Stimulated activated CD8-positive, alpha-beta memory T cell treated with anti-CD3 and anti-CD28 coated beads, Interleukin-7, amount 100 ng/mL, for 4 hours (primary cell): ENCODE data around the gene ZNF91.
"Not testable (repeated sequence)": the region's sequence is repeated elsewhere in the genome, so short reads cannot be mapped to it uniquely, and the experiment has no call there.

ENCODE experiments used
- DNase-seq, 2 donors: peaks; one replicate each; pipeline ENCODE4 v3.0.0-alpha.2; 2020; ENCODE audit warnings: low read depth in 2 of 2

The ZNF91 gene

DNA sequence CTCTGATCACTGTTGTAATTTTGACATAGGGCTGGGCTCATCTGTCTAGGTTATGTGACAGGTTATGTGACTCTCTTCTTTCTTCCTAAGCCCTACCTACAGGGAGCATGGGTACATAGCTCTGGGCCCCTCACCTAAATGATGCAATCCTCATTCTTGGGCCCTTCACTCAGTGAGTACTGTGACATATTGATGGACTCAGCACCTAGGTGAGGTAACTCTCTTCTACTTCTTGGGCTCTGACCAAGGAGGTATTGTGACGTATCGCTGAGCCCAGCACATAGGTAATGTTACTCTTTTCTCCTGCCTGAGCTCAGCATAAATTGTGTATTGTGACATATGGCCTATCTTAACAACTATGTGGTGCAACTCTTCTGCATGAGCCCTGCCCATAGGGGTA lies 76.3 kb downstream of the ZNF91 start:
- not testable (repeated sequence) for DNase-seq

DNA sequence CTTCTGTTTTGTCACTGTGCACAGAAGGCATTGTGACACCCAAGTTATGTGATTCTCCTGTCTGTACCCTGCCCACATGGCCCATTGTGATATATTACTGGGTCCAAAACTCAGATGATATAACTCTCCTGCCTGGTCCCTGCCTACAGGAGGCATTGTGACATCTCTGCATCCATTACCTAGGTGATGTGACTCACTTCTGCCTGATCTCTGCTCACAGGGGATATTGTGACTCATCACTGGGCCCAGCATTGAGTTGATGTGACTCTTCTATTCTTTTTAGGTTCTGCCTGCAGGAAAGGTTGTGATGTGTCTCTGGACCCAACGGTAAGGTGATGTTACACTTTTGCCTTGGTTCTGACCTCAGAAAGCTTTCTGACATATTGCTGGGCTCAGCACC lies 77.1 kb downstream of the ZNF91 start:
- DNase-seq: no peak

DNA sequence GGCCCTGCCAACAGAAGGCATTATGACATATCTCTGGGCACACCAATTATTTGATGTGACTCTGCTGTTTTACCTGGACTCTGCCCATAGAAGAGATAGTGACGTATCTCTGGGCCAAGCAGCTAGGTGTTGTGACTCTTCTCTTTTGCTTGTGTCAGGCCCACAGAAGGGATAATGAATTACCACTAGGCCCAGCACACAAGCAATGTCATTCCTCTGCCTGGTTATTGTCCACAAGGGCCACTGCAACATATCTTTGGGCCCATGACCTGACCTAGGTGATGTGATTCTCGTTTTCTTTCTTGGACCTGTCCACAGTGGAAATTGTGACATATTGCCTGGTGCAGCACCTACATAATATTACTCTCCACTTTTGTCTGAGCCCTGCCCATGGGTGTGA lies 80.0 kb downstream of the ZNF91 start:
- no peak for DNase-seq

DNA sequence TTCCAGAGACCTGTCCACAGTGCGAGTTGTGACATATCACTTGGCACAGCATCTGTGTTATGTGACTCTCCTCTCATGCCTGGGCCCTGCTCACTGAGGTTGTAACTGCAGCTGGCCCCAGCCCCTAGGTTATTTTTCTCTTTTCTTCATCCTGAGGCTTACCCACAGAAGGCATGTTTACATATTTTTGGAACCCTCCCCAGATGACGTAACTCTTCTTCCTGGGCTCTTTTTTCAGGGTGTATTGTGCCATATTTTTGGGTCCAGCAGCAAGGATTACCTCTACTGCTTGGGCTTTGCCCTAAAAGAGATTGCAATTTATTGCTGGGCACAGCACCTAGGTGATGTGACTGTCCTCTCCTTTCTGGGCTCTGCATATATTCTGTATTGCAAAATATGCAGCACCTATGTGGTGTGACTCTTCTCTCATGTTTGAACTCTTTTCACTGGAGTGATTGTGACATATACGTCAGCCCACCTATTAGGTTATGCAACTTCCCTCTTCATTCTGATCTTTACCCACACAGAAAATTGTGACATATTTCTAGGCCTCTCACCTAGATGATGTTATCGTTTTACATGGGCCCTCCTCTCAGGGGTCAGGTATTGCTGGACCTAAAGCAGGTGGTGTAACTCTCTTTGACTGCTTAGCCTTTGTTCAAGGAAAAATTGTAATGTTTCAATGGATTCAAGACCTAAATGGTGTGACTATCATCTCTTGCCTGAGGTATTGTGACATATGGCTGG lies 80.6 kb downstream of the ZNF91 start:
- no peak for DNase-seq

DNA sequence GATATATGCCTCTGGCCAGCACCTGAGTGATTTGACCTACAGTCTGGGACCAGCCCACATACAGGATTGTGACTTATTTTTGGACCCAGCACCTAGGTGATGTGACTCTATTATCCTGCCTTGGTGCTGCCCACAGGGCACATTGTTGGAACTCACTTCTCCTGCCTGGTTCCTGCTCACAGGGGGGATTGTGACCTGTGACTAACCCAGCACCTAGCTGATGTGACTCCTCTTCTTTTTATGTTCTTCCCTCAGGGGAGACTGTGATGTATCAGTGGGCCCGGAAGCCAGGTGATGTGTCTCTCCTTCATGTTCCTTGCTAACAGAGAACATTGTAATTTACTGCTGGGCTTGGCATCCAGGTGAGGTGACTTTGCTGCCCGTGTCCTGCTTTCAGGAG lies 82.1 kb downstream of the ZNF91 start:
- DNase-seq: no peak

DNA sequence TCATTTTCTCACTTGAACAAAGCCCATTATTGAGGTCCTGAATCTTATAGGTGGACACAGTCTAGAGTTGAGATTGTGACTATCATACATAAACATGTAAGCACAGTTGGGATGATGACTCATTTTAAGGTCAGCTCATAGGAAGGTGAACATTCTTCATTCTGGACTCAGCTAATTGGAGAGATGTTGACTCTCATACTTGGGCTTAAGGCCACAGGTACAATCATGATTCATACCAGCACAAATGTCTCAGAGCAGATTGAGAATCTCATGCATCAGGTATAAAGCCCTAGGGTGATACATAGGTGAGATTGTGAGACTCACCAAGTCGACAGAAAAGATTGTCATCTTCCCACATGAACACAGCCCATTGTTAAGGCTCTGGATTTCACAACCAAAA lies 82.8 kb downstream of the ZNF91 start:
- no peak for DNase-seq

DNA sequence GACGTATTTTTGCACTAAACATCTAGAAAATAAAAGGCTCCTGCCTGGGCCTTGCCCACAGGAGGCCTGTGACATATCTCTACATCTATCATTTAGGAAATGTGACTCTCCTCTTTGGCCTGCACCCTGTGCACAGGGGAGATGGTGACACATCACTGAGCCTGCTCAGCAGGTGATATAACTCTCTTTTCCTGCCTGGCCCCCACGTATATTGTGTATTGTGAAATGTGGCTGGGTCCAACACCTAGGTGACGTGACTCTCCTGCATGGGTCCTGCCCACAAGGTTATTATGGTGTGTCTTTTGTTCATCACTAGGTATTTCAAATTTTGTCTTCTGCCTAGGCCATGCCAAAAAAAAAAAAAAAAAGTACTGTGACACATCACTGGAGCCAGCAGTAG lies 83.7 kb downstream of the ZNF91 start:
- no peak for DNase-seq

DNA sequence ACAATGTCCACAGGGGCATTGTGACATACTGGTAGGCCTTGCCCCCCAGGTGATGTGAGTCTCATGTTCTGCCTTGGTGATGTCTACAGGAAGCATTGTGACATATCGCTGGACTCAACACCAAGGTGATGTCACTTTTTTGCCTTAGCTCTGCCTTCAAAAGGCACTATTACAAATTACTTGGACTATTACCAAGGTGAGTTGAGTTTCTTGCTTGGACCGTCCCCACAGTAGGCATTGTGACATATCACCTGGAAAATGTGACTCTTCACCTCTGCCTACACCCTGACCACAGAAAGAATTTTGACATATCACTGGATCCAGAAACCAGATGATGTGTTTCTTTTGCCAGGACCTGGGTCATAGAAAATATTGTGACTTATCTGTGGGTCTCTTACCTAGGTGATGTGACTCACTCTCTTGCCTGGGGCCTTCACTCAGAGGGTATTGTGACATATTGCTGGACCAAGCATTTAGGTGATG lies 84.5 kb downstream of the ZNF91 start:
- DNase-seq: no peak

DNA sequence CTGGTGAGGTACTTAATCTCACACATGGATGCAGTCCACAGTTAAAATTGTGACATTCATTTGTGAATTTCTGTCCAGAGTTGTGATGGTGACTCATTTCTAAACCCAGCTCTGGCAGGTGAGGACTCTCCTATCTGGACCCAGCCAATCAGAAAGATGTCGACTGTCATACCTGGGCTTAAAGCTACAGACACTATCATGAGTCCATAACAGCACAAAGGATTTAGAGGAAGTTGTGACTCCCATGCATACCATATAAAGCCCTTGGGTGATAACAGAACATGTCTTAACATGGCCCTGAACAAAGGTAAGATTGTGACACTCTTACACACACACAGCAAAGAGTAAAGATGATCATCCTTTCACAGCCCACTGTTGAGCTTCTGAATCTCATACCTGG lies 85.3 kb downstream of the ZNF91 start:
- DNase-seq: no peak

DNA sequence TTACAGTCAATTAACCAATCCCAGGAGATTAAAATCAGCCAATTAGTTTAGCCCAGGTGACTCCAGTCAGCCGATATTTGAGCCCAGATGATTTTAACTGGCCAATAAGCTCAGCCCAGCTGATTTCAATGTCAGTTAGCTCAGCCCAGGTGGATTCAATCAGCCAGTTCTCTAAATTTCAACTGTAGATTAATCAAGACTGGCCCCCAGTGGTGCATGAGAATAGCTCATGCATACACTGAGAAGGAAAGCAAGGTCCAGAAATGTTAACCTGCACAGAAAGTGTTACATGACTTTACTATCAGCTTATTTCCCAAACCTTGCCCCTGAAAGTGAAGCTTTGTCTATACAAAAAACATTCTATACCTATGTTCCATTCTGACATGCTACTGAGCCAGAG lies 89.7 kb downstream of the ZNF91 start:
- no peak for DNase-seq

DNA sequence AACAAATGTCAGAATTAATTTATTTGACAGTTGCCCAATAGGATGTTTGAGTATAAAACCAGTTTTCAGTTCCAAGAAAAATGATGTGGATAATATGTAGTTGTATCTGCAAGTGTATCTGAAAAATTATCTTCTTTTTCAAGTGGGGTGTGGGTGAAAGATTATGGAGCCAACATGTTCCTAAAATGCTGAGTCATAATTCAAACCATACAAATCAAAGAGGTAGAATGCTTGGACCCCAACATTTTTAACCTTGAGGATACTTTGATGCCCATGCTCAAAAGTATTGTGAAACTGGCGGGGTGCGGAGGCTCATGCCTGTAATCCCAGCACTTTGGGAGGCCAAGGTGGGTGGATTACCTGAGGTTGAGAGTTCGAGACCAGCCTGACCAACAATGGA lies 91.0 kb downstream of the ZNF91 start:
- no peak for DNase-seq

DNA sequence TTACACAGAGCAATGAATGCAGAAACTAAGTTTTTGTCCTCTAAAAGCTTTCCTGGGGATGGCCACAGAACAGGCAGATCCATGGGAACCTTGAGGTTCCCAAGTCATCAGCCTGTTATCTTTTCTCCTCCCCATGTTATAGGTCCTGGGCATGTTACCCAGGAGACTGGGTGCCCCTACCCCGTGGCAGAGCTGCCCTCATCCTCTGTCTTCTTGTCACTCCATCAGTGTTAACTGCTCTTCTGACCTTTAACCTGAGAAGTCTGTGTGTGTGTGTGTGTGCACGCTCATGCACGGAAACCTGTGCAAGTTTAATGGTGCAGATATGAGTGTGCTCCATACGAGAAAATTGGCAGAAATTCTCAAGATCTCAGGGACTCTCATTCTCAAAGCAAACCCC lies 101.1 kb downstream of the ZNF91 start:
- no peak for DNase-seq

DNA sequence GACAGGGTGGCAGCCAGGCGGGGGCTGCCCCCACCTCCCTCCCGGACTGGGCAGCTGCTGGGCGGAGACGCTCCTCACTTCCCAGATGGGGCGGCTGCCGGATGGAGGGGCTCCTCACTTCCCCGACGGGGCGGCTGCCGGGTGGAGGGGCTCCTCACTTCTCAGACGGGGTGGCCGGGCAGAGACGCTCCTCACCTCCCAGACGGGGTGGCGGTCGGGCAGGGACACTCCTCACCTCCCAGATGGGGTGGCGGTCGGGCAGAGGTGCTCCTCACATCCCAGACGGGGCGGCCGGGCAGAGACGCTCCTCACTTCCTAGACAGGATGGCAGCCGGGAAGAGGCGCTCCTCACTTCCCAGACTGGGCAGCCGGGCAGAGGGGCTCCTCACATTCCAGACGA lies 105.3 kb downstream of the ZNF91 start:
- not testable (repeated sequence) for DNase-seq
